Stimulated activated CD8-positive, alpha-beta memory T cell treated with anti-CD3 and anti-CD28 coated beads, Interleukin-12 subunit alpha, Interleukin-12 subunit beta, amount 100 ng/mL, for 1 hour (primary cell): Measurements from ENCODE around the gene CPS1.

Source experiments
- DNase-seq: peaks from one replicate; pipeline ENCODE4 v3.0.0-alpha.2; 2020; ENCODE audit warnings: low read depth

The CPS1 gene

DNA sequence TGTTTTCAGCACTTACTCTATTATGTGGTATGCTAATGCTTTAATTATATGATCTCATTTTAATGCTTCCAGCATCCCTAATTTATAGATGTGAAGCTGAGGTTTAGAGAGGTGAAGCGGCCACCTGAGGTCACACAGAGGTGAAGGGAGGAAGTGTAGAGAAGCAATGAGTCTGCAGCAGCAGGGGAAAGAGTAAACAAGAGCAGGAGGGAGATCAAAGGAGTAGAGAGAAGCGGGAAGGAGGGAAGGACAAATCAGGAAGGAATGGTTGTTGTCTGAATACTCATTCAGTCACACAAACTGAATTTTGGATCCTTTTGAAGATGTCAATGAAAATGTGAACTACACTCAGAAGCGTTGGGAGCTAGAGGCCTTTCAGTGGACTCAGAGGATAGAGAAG lies 130.0 kb downstream of the CPS1 start:
- no peak for DNase-seq

DNA sequence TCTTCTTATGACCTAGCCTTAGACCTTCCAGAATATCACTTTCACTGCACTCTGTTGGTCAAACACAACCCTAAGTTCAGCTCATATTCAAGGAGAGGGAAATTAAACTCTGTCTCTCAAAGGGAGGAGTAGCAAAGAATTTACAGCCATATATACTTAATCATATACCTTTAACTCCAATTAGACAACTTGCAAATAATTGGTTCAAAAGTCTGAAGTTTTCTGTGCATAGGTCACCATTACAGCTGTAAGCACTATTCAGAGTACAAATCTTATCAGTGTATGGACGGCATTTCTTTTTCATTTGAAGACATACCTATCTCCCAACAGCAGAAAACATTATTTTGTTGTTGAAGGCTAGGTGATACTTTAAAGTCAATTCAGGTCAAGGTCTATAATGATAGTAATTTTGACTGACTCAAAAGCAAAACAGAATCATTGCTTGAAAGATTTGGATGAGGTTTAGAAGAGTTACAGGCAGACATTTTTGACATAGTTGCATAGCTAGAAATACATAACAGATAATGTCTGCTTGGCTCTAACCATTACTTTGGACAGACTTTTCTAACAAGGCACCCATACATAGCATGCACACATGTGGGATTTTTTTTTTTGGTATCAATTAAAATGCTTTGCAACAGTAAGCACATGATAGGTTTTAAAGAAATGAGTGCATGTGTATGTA lies 131.5 kb downstream of the CPS1 start:
- no peak for DNase-seq

DNA sequence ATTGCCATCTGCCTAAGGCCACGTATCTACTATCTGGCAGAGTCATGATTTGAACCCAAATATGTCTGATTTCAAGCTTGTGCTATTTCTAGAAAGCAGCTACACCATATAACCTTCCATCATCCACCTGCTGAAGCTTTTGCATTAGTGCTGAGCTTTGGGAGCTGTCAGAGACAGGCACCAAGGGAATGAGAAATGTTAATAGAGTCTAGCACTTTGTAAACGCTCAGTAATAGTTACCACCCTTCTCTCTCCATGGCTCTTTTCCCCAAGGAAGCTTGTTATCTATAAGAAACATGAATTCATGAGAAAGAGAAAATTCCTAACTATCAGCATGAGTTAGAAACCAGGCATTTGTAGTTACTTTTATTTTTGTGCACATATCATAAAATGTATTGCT lies 151.5 kb downstream of the CPS1 start:
- no peak for DNase-seq

DNA sequence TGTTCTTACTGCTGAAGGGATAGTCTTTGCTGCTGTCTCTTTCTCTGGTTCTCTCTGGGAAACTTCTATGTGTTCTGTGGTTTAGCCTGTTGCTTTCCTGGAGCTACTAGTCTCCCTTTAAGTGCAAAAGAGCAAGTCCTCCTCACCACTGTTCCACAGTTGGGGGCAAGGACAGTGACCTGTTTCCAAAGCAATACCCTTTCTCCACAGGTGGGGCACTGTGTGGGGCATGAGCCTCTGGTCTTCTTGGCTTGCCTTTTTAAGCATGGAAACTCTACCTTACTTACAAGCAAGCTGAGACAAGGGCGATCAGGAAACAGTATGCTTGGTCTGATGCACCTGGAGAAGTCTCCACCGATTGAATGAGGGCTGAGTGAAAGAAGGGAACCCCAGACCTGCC lies 156.7 kb downstream of the CPS1 start:
- no peak for DNase-seq

DNA sequence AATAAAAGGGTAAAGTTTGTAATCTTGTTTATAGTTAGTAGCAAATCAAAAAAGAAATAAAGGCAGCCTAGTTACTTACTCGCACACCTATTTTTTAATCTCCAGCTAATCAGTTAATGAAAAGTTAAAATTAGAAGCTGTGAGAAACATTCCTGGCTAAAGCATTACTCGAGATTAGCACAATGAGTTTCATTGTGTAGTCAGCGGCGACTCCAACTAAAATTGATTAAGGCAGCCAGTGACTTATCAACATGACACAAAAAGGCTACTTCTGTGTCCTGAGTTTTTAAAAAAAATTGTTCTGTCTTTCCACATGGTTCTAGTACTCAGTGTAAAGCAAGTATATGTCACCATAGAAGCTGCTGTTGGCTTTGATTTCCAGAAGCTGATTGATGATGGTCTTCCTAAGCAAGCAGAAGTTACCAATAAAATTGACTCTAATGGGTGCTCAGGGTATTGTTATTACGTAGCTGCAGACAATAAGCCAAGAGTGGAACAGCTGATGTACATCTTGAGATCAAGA lies 159.2 kb downstream of the CPS1 start:
- no peak for DNase-seq

DNA sequence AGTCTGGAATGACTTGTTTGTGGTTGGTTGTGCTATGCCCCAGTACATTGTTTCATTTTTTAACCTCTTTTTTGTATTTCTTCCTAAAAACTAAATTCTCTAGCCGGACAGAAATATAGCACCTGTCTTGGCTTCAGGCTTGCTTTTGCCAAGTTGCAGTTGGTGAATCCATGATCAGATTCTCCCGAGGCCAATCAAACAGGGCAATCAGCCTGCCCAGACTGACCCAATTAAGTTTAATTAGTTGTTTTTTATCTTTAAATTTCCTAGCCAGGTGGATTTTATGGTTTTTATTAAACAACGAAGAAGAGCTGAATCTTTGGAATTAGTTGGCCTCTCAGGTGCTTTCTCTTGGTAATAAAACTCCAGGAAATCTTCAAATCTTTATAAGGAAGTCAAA lies 162.1 kb downstream of the CPS1 start:
- no peak for DNase-seq

DNA sequence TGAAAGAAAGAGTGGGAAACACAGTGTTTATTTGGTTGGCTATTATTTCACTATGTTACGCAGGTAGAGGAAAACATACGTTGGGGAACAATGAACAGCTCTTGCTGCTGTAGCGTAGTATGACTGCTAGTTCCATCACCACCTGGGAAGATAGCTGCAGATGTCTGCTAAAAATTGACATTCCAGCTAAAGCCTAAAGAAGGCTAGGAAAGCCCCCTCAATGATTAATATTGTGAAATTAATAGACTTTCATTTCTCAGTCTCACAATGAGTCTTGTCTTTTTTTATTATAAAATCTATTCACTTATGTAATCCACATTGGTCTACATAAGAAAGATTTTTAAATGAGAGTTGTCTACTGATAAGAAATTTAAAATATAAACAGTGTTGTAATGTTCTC lies 165.7 kb downstream of the CPS1 start:
- no peak for DNase-seq

DNA sequence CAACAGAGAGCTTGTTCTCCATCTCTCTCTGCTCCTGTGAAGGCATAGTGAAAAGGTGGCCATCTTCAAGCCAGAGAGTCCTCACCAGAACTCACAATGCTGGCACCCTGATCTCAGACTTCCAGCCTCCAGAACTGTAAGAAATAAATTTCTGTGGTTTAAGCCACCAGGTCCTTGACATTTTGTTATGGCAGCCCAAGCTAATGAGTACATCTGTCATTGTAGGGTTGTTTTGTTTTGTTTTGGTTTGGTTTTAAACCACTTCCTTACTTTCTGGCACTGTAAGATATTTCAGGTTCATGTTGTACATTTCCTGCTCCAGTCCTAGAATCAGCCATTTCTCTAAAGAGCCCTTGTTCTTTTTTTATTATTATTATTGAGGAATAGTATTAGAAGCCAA lies 171.2 kb downstream of the CPS1 start:
- DNase-seq = no peak
